ENCODE measurements around the gene MAP4K2.
A peak's percentile ranks its signal among the peaks of the same experiment; 100 is the strongest.

MAP4K2 gene

GRCh38 chr11:64767344-64768299 is 35.4 kb downstream of the MAP4K2 start:
- peak; percentile 49 for DNase-seq (ENCODE audit: low read depth)

GRCh38 chr11:64766881-64767280 is 36.1 kb downstream of the MAP4K2 start:
- no peak for DNase-seq (ENCODE audit: low read depth)

DNA sequence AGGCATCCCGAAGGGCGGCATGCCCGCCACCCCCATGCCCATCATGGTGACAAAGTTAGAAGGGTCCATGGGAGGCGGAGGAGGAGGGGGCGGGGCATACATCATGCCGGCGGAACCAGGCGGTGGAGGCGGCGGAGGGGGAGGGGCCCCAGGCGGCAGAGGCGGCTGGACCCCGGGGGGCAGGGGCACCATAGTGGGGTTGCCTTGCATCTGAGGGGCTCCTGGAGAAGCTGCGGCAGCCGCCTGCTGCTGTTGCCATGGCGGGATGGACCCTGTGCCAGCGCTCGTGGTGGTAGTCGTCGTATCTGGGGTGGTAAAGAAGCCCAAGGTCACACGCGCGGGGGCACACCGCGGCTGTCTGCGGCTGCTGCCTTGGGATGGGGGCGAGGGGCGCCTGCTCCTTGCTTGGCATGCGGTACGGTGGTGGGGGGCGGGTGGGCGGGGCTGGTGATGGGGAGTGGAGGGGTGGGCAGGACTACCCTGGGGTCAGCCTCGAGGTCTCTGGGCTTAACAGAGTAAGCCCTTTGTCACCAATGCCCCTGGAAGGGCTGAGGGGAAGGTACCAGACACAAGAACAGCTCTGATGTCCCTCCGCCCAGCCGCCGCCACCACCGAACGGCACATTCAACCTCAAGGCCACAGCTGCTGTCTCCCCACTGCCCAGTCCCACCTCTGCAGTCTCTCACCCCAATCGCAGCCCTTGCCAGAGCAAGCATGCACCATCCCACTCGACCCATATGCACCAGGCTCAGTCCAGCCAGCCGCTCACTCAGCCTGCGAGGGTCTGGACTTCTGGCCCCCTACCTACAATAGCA is 37.0 kb downstream of the MAP4K2 start:
- no peak for DNase-seq (ENCODE audit: low read depth)

DNA sequence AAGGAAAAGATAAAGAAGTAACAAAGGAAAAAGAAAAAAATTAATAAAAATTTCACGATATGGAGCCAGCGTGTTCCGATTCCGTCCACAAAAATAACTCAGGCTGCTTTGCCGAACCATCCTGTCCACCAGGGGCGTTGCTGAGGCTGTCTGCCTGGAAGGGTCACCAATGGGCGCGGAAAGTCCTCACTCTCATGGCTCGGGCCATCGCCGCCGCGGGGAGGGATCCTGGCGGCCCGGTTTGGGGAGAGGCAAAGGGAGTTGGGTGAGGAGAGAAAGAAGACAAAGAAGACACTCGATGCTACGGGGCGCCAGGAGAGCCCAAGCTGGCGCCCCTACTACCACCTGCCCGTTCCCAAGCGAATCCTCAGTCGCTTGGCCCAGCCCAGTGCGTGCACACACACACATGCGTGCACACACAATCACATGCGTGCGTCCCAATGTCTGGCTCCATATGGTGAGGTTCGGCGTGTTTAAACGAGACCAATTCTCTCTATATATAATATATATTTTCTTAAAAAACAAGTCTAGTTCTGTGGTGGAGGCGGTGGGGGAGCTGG is 37.6 kb downstream of the MAP4K2 start:
- DNase-seq (ENCODE audit: low read depth), result no peak

DNA sequence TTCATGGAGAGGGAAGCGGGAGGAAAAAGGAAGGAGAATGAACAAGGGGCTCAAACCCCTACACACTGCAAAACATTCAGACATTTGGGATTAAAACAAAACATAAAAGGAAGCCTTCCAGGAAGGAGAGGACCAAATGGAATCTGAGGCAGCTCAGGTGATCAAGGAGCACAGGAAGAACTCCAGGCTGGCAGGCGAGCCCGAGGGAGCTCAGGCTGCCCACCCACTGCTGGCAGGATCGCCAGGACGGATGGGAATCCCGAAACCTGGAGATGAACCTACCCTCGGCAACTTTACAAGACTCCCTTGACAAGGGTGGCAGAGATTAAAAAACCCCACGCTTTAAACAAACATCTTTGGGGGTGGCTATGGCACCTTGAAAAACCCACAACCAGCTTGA is 38.3 kb downstream of the MAP4K2 start:
- no peak for DNase-seq (ENCODE audit: low read depth)

GRCh38 chr11:64764040-64764611 is 38.9 kb downstream of the MAP4K2 start:
- DNase-seq (ENCODE audit: low read depth), result peak; percentile 56

GRCh38 chr11:64763526-64764039 is 39.4 kb downstream of the MAP4K2 start:
- DNase-seq (ENCODE audit: low read depth), result no peak

DNA sequence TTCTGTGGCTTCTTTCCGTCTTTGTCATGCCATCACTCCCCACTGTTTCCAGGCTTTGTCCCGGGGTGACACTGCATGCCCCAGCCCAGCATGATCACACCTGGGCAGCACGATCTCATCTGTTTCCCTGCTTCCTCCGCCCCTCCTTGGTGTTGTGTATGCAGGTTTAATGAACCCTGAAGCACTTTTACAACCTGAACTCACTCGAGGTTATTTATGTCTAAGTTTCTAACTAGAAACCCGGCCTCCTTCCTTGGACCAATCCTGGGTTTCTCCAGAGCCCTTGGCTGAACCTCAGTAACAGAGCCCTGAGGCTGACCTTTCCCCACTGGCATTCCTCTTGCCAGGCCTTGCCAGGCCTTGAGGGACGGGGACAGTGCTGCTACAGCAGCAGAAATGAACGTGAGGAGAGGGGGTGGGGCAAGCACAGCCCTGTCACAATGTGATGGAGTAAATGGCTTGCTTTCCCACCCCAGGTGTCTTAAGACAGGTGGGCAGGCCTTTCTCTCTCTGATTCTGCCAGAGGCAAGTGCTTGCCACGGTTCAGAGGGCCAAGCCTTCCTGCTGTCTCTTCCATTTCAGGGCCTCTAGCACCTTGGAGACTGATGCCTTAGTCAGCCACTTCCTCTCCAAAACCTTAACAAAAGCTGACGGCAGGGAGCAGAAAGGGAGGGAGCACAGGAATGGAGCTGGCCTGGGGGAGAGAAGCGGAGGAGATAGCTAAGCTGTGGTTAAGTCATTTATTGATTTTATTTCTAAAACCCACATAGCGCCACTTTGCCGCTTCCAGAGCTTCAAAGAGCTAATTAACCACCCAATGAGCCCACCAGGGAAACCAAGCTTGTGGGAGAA is 40.1 kb downstream of the MAP4K2 start:
- DNase-seq (ENCODE audit: low read depth), result no peak

DNA sequence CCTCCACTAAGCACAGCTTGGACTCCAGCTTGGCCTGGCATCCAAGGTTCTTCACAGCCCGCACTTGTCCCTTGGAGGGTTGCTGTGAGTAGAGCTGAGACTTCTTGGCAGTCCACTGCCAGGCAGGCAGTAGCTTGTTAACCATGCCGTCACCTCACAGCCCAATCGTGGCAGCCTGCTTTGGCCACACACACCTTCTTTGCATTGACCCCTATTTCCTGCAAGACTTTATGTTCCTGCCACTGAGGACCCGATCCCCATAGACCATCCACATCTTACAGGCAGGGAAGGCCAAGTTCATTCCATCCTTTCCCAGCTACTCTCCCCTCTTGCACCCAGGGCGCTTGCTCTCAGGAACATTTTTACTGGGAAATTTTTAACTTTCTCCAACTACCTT is 40.7 kb downstream of the MAP4K2 start:
- DNase-seq (ENCODE audit: low read depth), result no peak

DNA sequence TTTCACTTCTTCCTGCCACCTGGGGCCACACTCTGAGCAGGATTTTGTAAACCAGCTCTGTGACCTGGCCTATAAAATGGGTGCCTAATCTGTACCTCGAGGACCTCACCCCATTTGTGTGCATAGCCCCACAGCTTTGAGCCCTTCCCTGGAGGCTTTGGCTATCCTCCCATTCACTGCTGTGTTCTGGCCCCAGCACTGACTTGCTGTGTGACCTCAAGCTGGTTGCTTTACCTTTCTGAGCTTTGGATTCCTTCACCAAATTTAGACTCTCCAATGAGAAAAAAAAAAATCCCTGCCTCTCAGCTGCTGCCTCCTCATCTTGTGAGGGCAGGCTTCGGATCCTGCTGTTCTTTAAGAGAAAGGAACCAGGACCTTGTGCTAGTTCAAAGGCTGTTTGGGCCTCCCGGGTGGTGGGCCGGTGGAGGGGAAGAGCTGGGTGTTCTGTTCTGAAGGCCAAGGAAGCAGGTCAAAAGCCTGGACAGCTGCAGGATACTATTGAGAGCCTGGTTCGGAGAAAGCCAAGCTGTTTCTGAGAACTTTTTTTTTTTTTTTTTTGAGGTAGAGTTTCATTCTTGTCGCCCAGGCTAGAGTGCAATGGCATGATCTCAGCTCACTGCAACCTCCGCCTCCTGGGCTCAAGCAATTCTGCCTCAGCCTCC is 42.1 kb downstream of the MAP4K2 start:
- no peak for DNase-seq (ENCODE audit: low read depth)

GRCh38 chr11:64759722-64760719 is 43.0 kb downstream of the MAP4K2 start, which contains the start of gene PYGM:
Gene PYGM, minus strand, starts transcription at chr11:64759974. Its CDS starts 76 bp downstream, at chr11:64759898.
- no peak for DNase-seq (ENCODE audit: low read depth)

DNA sequence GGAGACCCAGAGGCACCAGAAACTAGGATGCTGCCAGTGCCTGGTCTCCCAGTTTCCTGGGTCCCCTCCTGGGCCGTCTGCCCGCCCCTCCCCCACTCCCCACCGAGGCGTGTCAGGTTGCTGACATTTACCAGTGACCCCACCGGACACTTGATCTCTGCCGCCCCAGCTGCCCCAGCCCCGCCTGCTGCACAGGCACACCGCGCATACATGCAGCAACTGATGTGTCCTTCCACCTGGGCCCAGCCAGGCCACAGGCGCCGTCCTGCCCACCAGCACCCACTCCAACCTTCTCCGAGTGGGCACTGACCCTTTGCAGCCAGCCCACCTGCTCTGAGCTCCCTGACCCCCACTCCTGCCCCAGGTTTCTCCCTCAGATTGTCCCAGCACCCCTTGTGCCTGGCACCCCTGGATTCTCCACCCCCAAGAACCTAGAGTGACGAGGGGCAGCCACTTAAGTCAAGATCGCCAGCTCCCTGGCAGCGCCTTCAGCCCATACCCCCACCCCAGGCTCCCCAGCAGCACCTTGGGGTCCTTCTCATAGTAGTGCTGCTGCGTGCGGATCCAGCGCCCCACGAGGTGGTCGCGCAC is 43.8 kb downstream of the MAP4K2 start:
- no peak for DNase-seq (ENCODE audit: low read depth)

DNA sequence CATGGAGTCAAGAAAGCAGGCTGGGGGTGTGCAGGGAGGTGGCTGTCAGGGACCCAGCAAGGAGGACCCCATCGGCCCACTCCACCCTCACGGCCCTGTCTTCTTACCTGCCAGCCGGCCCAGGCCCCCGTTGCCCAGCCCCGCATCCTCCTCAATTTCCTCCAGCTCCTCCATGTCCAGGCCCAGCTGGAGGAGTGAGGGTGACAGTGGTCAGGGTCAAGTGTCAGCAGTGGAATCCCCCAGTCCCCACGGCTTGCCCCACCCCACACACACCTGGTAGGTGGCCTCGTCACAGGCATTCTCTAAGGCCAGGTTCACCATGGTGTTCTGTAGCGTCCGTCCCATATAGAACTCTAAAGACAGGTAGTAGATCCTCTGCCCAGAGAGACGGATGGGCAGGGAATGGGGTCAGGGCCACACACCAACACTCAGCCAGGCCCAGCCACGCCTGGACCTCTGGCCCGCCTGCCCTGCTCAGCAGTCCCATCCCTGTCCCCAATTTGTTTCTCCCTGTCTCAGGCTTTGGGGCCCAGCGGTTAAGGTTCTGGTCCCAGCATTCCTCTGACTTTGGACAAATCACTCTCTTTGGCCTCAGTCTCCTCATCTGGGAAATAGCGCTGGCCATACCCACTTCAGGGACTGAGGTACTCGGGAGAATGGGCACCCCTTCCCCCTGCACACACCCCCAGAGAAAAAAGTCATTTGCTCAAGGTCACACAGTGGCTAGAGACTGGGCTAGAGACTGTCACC is 44.5 kb downstream of the MAP4K2 start:
- no peak for DNase-seq (ENCODE audit: low read depth)

GRCh38 chr11:64757549-64758329 is 45.3 kb downstream of the MAP4K2 start:
- no peak for DNase-seq (ENCODE audit: low read depth)

GRCh38 chr11:64755681-64756361 is 47.2 kb downstream of the MAP4K2 start:
- no peak for DNase-seq (ENCODE audit: low read depth)

- no peak for DNase-seq (ENCODE audit: low read depth)
These were observed 47.9 kb downstream of the MAP4K2 start for GRCh38 chr11:64754919-64755662.

Measured in stimulated activated CD8-positive, alpha-beta memory T cell treated with anti-CD3 and anti-CD28 coated beads, Interleukin-12 subunit alpha, Interleukin-12 subunit beta, amount 100 ng/mL, for 4 hours (primary cell).